ENCODE results near the gene DHX58. TPM values are rescaled to one million over a fixed set of nuclear protein-coding genes. Genes with fewer than 3 reads are reported as not detected.

Gene DHX58
- total and polyA plus RNA-seq, 3 donors from 2014 or later = 35.9 to 56.3 (median 51.1) TPM

DNA sequence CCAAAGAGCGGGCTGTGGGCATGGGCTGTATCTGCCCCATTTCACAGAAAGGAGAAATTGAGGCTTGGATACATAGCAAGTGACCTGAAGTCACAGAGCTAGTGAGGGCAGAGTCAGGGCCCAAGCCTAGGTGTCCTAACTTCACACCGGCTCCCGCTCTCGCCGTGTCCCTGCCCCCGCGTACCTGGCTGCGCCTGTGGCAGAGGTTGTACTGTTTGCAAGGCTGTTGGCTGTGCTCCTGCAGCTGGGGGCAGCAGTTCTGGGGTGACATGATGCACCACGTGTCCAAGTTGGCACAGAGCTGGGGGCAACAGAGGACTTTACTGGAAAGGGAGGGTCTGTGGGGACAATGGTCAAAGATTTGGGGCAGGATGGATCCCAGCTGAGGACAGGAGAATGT lies 3.4 kb downstream of the DHX58 start:
- intact Hi-C loops (cut with DNase I; ENCODE audit: low total_unique reads) = no loop called here
- WGBS, 2 donors = 82 to 86% methylated on average over 8 to 9 of the region's 9 CpGs
- H3K36me3 ChIP-seq (ENCODE audit: low read depth, missing control alignments) = no peaks in the 10 kb centered on the region
- TF ChIP-seq POLR2A (IDR thresholded peaks at IDR 0.05) = no peak
- H3K4me3 ChIP-seq = no peak overlapping the region
- H3K9me3 ChIP-seq = no peaks in the 10 kb centered on the region
- no peak for DNase-seq
- H3K27me3 ChIP-seq = no peaks in the 10 kb centered on the region
- H3K27ac ChIP-seq = no peak overlapping the region
- H3K4me1 ChIP-seq = peaks cover 37% of the 10 kb centered on the region

DNA sequence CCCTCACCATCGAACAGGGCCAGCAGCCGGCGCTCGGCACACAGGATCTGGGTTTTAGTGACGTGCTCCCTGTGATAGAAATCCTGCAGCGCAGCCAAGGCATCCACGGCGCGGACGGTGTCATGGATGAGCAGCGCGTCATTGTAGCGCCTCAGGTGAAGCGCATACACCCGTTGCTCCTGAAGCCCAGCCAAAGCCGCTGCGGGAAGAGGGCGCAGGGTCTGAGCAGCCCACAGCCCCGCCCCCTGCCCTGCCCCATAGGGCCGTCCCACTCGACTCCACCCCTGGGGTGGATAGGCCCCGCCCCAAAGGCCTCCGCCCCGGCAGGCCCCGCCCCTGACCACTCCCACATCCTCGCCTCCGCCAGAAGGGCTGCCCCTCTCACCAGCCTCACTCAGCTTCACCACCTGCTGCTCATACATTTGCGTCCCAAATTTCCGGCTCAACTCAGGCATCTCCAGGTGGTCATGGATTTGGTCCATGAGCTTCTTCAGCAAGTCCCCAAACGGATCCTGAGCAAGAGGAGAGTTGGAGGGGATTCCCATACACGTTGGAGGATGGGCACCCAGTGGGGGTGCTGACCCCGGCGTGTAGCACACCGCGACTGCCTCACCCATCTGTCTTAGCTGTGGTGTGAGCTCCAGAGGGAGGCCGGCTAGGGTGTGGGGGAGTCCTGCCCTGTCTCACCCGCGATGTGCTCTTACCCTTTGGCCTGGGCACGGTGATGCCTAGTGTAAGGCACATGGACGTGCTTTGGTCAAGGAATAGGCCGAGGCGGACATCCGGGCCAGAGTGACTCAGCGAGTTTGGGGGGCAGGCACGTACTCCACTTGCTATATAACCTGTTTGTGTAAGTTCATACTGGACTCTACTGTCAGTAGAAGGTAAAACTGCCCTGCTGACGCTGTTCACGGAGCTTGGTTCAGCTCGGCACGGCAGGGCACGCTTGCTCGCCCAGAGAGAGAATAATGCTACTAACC lies 4.6 kb downstream of the DHX58 start:
- intact Hi-C loops (cut with DNase I; ENCODE audit: low total_unique reads) = no loop called here
- Histone ChIP-seq H3K4me3 (peak overlapping the region; percentile 24 to 30), H3K4me1 (peaks cover 32% of the 10 kb centered on the region), H3K27me3 (no peaks in the 10 kb centered on the region), H3K36me3 (ENCODE audit: low read depth, missing control alignments) (no peaks in the 10 kb centered on the region), H3K9me3 (no peaks in the 10 kb centered on the region), H3K27ac (no peak overlapping the region)
- DNase-seq = peak; percentile 92
- WGBS, 2 donors = 40 to 61% methylated on average over 20 to 43 of the region's 51 CpGs
- TF ChIP-seq, protein P1, sequence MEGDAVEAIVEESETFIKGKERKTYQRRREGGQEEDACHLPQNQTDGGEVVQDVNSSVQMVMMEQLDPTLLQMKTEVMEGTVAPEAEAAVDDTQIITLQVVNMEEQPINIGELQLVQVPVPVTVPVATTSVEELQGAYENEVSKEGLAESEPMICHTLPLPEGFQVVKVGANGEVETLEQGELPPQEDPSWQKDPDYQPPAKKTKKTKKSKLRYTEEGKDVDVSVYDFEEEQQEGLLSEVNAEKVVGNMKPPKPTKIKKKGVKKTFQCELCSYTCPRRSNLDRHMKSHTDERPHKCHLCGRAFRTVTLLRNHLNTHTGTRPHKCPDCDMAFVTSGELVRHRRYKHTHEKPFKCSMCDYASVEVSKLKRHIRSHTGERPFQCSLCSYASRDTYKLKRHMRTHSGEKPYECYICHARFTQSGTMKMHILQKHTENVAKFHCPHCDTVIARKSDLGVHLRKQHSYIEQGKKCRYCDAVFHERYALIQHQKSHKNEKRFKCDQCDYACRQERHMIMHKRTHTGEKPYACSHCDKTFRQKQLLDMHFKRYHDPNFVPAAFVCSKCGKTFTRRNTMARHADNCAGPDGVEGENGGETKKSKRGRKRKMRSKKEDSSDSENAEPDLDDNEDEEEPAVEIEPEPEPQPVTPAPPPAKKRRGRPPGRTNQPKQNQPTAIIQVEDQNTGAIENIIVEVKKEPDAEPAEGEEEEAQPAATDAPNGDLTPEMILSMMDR (IDR thresholded peaks at IDR 0.05) = no peak
- no peak for TF ChIP-seq POLR2A (IDR thresholded peaks at IDR 0.05)

DNA sequence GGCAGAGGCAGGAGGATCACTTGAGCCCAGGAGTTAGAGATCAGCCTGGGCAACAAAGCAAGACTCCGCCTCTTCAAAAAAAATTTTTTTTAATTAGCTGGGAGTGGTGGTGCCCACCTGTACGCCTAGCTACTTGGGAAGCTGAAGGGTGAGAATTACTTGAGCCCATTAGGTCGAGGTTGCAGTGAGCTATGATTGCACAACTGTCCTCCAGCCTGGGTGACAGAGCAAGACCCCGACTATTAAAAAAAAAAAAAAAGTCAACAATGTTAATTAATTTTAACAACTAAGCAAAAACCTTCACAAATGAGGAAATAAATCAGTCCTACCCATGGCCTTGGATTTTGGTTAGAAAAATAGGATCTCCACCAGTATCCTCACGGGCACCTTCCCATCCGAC lies 5.4 kb downstream of the DHX58 start:
- intact Hi-C loops (cut with DNase I; ENCODE audit: low total_unique reads) = no loop called here
- TF ChIP-seq, protein P1 (IDR thresholded peaks at IDR 0.05) = no peak
- TF ChIP-seq POLR2A (IDR thresholded peaks at IDR 0.05) = no peak
- peak overlapping the region; percentile 24 to 30 for H3K4me3 ChIP-seq
- no peaks in the 10 kb centered on the region for H3K9me3 ChIP-seq
- no peak for DNase-seq
- no peaks in the 10 kb centered on the region for H3K36me3 ChIP-seq (ENCODE audit: low read depth, missing control alignments)
- no peaks in the 10 kb centered on the region for H3K27me3 ChIP-seq
- 51 to 68% methylated on average over 6 of the region's 6 CpGs for WGBS, 2 donors
- no peak overlapping the region for H3K27ac ChIP-seq
- peaks cover 29% of the 10 kb centered on the region for H3K4me1 ChIP-seq

DNA sequence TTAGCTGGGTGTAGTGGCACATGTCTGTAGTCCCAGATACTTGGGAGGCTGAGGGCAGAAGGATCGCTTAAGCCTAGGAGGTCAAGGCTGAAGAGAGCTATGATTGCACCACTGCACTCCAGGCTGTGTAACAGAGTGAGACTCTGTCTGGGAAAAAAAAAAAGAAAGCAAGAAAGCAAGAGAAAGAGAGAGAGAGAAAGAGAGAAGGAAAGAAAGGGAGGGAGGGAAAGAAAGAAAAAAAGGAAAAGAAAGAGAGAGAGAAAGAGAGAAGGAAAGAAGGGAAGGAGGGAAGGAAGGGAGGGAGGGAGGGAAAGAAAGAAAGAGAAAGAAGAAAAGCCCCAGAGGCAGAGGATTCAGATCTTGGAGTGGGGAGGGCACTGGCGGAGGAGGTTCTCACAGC lies 6.5 kb downstream of the DHX58 start:
- H3K36me3 ChIP-seq (ENCODE audit: low read depth, missing control alignments) = no peaks in the 10 kb centered on the region

DNA sequence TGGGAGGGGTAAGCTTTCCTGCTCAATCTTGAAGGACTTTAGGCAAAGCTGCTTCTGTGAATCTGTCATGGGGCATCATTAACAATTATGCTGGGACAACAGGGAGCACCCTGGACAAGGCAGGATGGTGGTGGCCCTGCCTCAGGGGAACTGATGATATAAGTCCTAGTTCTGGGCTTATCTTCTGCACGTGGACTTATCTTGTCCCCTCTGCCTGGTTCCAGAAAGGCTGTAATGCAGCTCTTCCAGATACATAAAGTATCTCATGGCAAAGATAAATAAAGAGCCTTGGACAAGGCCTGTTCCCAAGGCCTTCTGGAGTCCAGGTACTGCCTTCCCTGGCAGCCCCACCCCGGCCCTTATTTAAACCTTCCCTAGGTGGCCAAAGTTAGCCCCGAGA lies 8.2 kb downstream of the DHX58 start:
- WGBS, 2 donors = 50 to 75% methylated on average over 3 of the region's 3 CpGs
- TF ChIP-seq, protein P1 (IDR thresholded peaks at IDR 0.05) = no peak
- no peak for TF ChIP-seq POLR2A (IDR thresholded peaks at IDR 0.05)
- intact Hi-C loops (cut with DNase I; ENCODE audit: low total_unique reads) = no loop called here

More for the DNA sequence above, 6.5 kb downstream of the DHX58 start:
- Histone ChIP-seq H3K27me3 (no peaks in the 10 kb centered on the region), H3K27ac (no peak overlapping the region), H3K9me3 (no peaks in the 10 kb centered on the region), H3K4me3 (no peak overlapping the region), H3K4me1 (peaks cover 19% of the 10 kb centered on the region)
- intact Hi-C loops (cut with DNase I; ENCODE audit: low total_unique reads) = no loop called here
- no peak for DNase-seq
- WGBS, 2 donors = 70 to 84% methylated on average over 1 to 2 of the region's 2 CpGs
- TF ChIP-seq, protein P1 (IDR thresholded peaks at IDR 0.05) = no peak
- TF ChIP-seq POLR2A (IDR thresholded peaks at IDR 0.05) = no peak

More for the DNA sequence above, 8.2 kb downstream of the DHX58 start:
- no peak for DNase-seq
- H3K4me1 ChIP-seq = peaks cover 21% of the 10 kb centered on the region
- no peaks in the 10 kb centered on the region for H3K27me3 ChIP-seq
- no peak overlapping the region for H3K27ac ChIP-seq
- H3K36me3 ChIP-seq (ENCODE audit: low read depth, missing control alignments) = no peaks in the 10 kb centered on the region
- H3K4me3 ChIP-seq = no peak overlapping the region
- H3K9me3 ChIP-seq = no peaks in the 10 kb centered on the region

Measured in testis (tissue), 3 donors.